ENCODE results near the gene BTC. TPM values are rescaled to one million over a fixed set of nuclear protein-coding genes. Genes with fewer than 3 reads are reported as not detected.
"Not testable (repeated sequence)": the region's sequence is repeated elsewhere in the genome, so short reads cannot be mapped to it uniquely, and the experiment has no call there.

BTC gene
- total RNA-seq, 3 donors from 2014 or later (not counting 1 experiment from before 2014, with no cell fraction given) = not detected

GRCh38 chr4:74814052-74814451 lies 19.7 kb upstream of the BTC start:
- no peaks in the 10 kb centered on the region for H3K9me3 ChIP-seq (ENCODE audit: control insufficient read depth, insufficient read depth, low read length)
- Mint-ChIP-seq H3K9me3 (peaks cover 8 to 10% of the 10 kb centered on the region in 2 donors), H3K36me3 (no peaks in the 10 kb centered on the region), H3K27ac (no peak overlapping the region), H3K4me1 (no peaks in the 10 kb centered on the region), H3K27me3 (ENCODE audit: low read depth in 2 of 2) (no peaks in the 10 kb centered on the region), H3K4me3 (no peak overlapping the region)
- H3K27me3 ChIP-seq (ENCODE audit: control insufficient read depth, insufficient read depth, low read length) = no peaks in the 10 kb centered on the region
- TF ChIP-seq CTCF (IDR thresholded peaks at IDR 0.05) = no peak
- no peaks in the 10 kb centered on the region for H3K36me3 ChIP-seq (ENCODE audit: control insufficient read depth, insufficient read depth, low read length)
- no peak for DNase-seq
- no peak for ATAC-seq
- no peaks in the 10 kb centered on the region for H3K4me1 ChIP-seq (ENCODE audit: control insufficient read depth, insufficient read depth, low read length)
- H3K27ac ChIP-seq (ENCODE audit: low read length) = no peak overlapping the region
- intact Hi-C loops (cut with micrococcal nuclease) = no loop called here
- no peak overlapping the region for H3K4me3 ChIP-seq (ENCODE audit: low read length)

DNA sequence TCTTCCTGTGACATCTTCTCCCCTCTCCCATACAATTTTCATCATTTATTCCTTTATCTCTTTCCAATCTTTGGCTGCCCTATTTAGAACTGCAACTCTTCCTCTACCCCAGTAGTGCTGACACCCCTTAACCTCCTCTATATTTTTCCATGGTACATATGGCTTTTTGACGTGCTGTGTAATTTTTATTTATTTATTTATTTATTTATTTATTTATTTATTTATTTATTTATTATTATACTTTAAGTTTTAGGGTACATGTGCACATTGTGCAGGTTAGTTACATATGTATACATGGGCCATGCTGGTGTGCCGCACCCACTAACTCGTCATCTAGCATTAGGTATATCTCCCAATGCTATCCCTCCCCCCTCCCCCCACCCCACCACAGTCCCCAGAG lies 17.7 kb upstream of the BTC start:
- H3K27me3 ChIP-seq (ENCODE audit: control insufficient read depth, insufficient read depth, low read length); H3K27ac Mint-ChIP-seq; intact Hi-C loops (cut with micrococcal nuclease); H3K27ac ChIP-seq (ENCODE audit: low read length); H3K36me3 Mint-ChIP-seq; H3K4me3 Mint-ChIP-seq; H3K4me1 ChIP-seq (ENCODE audit: control insufficient read depth, insufficient read depth, low read length); H3K4me3 ChIP-seq (ENCODE audit: low read length); H3K27me3 Mint-ChIP-seq (ENCODE audit: low read depth in 2 of 2); H3K4me1 Mint-ChIP-seq; H3K36me3 ChIP-seq (ENCODE audit: control insufficient read depth, insufficient read depth, low read length); DNase-seq; H3K9me3 ChIP-seq (ENCODE audit: control insufficient read depth, insufficient read depth, low read length); ATAC-seq: not testable (repeated sequence)
- peaks cover 8 to 10% of the 10 kb centered on the region in 2 donors for H3K9me3 Mint-ChIP-seq
- no CpG with 5 or more reads among the region's 3 CpGs for WGBS (ENCODE audit: insufficient coverage)

DNA sequence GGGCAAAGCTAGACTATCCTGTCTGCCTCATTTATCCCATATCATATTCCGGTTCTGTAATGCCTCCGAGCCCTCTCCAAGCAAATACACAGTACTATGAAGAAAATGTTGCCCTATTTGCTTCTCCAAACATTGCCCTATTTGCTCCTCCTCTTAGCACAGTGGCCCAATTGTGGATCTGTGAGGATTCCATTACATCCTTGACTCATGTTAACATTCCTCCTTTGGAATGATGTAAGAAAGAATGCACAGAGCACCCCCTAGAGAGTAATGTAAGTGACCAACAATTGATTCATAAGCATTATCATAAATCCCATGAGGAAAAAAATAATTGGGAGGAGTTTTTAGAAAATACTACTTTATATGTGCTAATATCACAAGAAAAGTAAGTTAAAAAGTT lies 11.3 kb upstream of the BTC start:
- WGBS (ENCODE audit: insufficient coverage) = 83% methylated on average over 2 of the region's 2 CpGs
- Histone ChIP-seq H3K9me3 (ENCODE audit: control insufficient read depth, insufficient read depth, low read length) (no peaks in the 10 kb centered on the region), H3K27ac (ENCODE audit: low read length) (no peak overlapping the region), H3K4me3 (ENCODE audit: low read length) (no peak overlapping the region), H3K27me3 (ENCODE audit: control insufficient read depth, insufficient read depth, low read length) (no peaks in the 10 kb centered on the region), H3K4me1 (ENCODE audit: control insufficient read depth, insufficient read depth, low read length) (no peaks in the 10 kb centered on the region), H3K36me3 (ENCODE audit: control insufficient read depth, insufficient read depth, low read length) (no peaks in the 10 kb centered on the region)
- Mint-ChIP-seq H3K36me3 (no peaks in the 10 kb centered on the region), H3K4me1 (no peaks in the 10 kb centered on the region), H3K27me3 (ENCODE audit: low read depth in 2 of 2) (no peaks in the 10 kb centered on the region), H3K4me3 (no peak overlapping the region), H3K9me3 (no peaks in the 10 kb centered on the region), H3K27ac (no peak overlapping the region)
- no peak for TF ChIP-seq CTCF (IDR thresholded peaks at IDR 0.05)
- intact Hi-C loops (cut with micrococcal nuclease) = no loop called here
- DNase-seq (no peak), ATAC-seq (no peak)

GRCh38 chr4:74800310-74800709 lies 6.0 kb upstream of the BTC start:
- no peaks in the 10 kb centered on the region for H3K4me1 Mint-ChIP-seq

More at GRCh38 chr4:74800310-74800709, 6.0 kb upstream of the BTC start:
- Histone ChIP-seq H3K4me1 (ENCODE audit: control insufficient read depth, insufficient read depth, low read length) (no peaks in the 10 kb centered on the region), H3K4me3 (ENCODE audit: low read length) (no peak overlapping the region), H3K9me3 (ENCODE audit: control insufficient read depth, insufficient read depth, low read length) (no peaks in the 10 kb centered on the region), H3K27ac (ENCODE audit: low read length) (no peak overlapping the region), H3K36me3 (ENCODE audit: control insufficient read depth, insufficient read depth, low read length) (no peaks in the 10 kb centered on the region), H3K27me3 (ENCODE audit: control insufficient read depth, insufficient read depth, low read length) (peaks cover 5% of the 10 kb centered on the region)
- Mint-ChIP-seq H3K36me3 (no peaks in the 10 kb centered on the region), H3K9me3 (peaks cover 2% of the 10 kb centered on the region in 2 donors), H3K4me3 (no peak overlapping the region), H3K27me3 (ENCODE audit: low read depth in 2 of 2) (peaks cover 6 to 9% of the 10 kb centered on the region in 2 donors), H3K27ac (no peak overlapping the region)
- DNase-seq = no peak
- WGBS (ENCODE audit: insufficient coverage) = 60% methylated on average over 2 of the region's 3 CpGs
- TF ChIP-seq CTCF (IDR thresholded peaks at IDR 0.05) = no peak
- intact Hi-C loops (cut with micrococcal nuclease) = no loop called here
- ATAC-seq = no peak
